Measurements from ENCODE around the gene TMEM214.

Gene TMEM214

GRCh38 chr2:26991717-26992116, 41.0 kb upstream of the TMEM214 start:
- Histone ChIP-seq H3K79me2 (ENCODE audit: insufficient read depth, low read length) (no peaks in the 10 kb centered on the region), H3K4me2 (ENCODE audit: low read depth, low read length, poor library complexity, severe bottlenecking) (no peak overlapping the region), H4K20me1 (ENCODE audit: insufficient read depth, low read length, poor library complexity, severe bottlenecking) (no peaks in the 10 kb centered on the region), H3K4me3 (ENCODE audit: low read length, poor library complexity, severe bottlenecking) (no peak overlapping the region), H3F3A (ENCODE audit: low read depth) (no peaks in the 10 kb centered on the region), H3K36me3 (ENCODE audit: insufficient read depth, low read length) (no peaks in the 10 kb centered on the region), H3K9me2 (replicated peaks; ENCODE audit: low read depth, low read length) (no peaks in the 10 kb centered on the region), H3K4me1 (ENCODE audit: insufficient read depth, low read length, poor library complexity, severe bottlenecking) (no peaks in the 10 kb centered on the region), H3K9me3 (ENCODE audit: insufficient read depth, low read depth, low read length) (no peaks in the 10 kb centered on the region), H3K9ac (ENCODE audit: low read depth, low read length, poor library complexity, severe bottlenecking) (no peak overlapping the region), H3K27me3 (ENCODE audit: insufficient read depth, low read length, poor library complexity, severe bottlenecking) (peaks cover 4% of the 10 kb centered on the region), H2AFZ (ENCODE audit: low read length) (no peak overlapping the region)
- TF ChIP-seq CTCF (conservative IDR thresholded peaks at IDR 0.05; ENCODE audit: low read length) (no peak), EZH2phosphoT487 (IDR thresholded peaks at IDR 0.05; ENCODE audit: borderline replicate concordance) (no peak)

- no peaks in the 10 kb centered on the region for H3K79me2 ChIP-seq (ENCODE audit: insufficient read depth, low read length)
- H3F3A ChIP-seq (ENCODE audit: low read depth): no peaks in the 10 kb centered on the region
- H4K20me1 ChIP-seq (ENCODE audit: insufficient read depth, low read length, poor library complexity, severe bottlenecking): no peaks in the 10 kb centered on the region
- no peak overlapping the region for H3K4me2 ChIP-seq (ENCODE audit: low read depth, low read length, poor library complexity, severe bottlenecking)
- no peaks in the 10 kb centered on the region for H3K36me3 ChIP-seq (ENCODE audit: insufficient read depth, low read length)
- H3K9me2 ChIP-seq (replicated peaks; ENCODE audit: low read depth, low read length): no peaks in the 10 kb centered on the region
- no peaks in the 10 kb centered on the region for H3K9me3 ChIP-seq (ENCODE audit: insufficient read depth, low read depth, low read length)
- no peaks in the 10 kb centered on the region for H3K4me1 ChIP-seq (ENCODE audit: insufficient read depth, low read length, poor library complexity, severe bottlenecking)
- no peak overlapping the region for H2AFZ ChIP-seq (ENCODE audit: low read length)
- no peak overlapping the region for H3K9ac ChIP-seq (ENCODE audit: low read depth, low read length, poor library complexity, severe bottlenecking)
- TF ChIP-seq EZH2phosphoT487 (IDR thresholded peaks at IDR 0.05; ENCODE audit: borderline replicate concordance) (no peak), CTCF (conservative IDR thresholded peaks at IDR 0.05; ENCODE audit: low read length) (no peak)
- H3K4me3 ChIP-seq (ENCODE audit: low read length, poor library complexity, severe bottlenecking): no peak overlapping the region
- no peaks in the 10 kb centered on the region for H3K27me3 ChIP-seq (ENCODE audit: insufficient read depth, low read length, poor library complexity, severe bottlenecking)
Measured at GRCh38 chr2:26993768-26994167, 39.0 kb upstream of the TMEM214 start.

- Histone ChIP-seq H3K9ac (ENCODE audit: low read depth, low read length, poor library complexity, severe bottlenecking) (no peak overlapping the region), H3F3A (ENCODE audit: low read depth) (no peaks in the 10 kb centered on the region), H3K4me1 (ENCODE audit: insufficient read depth, low read length, poor library complexity, severe bottlenecking) (no peaks in the 10 kb centered on the region), H2AFZ (ENCODE audit: low read length) (no peak overlapping the region), H3K9me3 (ENCODE audit: insufficient read depth, low read depth, low read length) (no peaks in the 10 kb centered on the region), H3K4me2 (ENCODE audit: low read depth, low read length, poor library complexity, severe bottlenecking) (no peak overlapping the region), H3K9me2 (replicated peaks; ENCODE audit: low read depth, low read length) (no peaks in the 10 kb centered on the region), H3K36me3 (ENCODE audit: insufficient read depth, low read length) (no peaks in the 10 kb centered on the region), H4K20me1 (ENCODE audit: insufficient read depth, low read length, poor library complexity, severe bottlenecking) (no peaks in the 10 kb centered on the region), H3K4me3 (ENCODE audit: low read length, poor library complexity, severe bottlenecking) (no peak overlapping the region), H3K79me2 (ENCODE audit: insufficient read depth, low read length) (no peaks in the 10 kb centered on the region), H3K27me3 (ENCODE audit: insufficient read depth, low read length, poor library complexity, severe bottlenecking) (no peaks in the 10 kb centered on the region)
- no peak for TF ChIP-seq CTCF (conservative IDR thresholded peaks at IDR 0.05; ENCODE audit: low read length)
- TF ChIP-seq EZH2phosphoT487 (IDR thresholded peaks at IDR 0.05; ENCODE audit: borderline replicate concordance): no peak
Measured at GRCh38 chr2:26994983-26995382, 37.8 kb upstream of the TMEM214 start.
